OCI-M2 (cell line): ENCODE data around the gene ITM2C.
A peak's percentile ranks its signal among the peaks of the same experiment; 100 is the strongest.

ENCODE experiments used
- DNase-seq: peaks from one replicate; lab custom pipeline; 2025; ENCODE audit not compliant: unreplicated experiment; lab: John Stamatoyannopoulos, UW

ITM2C gene

DNA sequence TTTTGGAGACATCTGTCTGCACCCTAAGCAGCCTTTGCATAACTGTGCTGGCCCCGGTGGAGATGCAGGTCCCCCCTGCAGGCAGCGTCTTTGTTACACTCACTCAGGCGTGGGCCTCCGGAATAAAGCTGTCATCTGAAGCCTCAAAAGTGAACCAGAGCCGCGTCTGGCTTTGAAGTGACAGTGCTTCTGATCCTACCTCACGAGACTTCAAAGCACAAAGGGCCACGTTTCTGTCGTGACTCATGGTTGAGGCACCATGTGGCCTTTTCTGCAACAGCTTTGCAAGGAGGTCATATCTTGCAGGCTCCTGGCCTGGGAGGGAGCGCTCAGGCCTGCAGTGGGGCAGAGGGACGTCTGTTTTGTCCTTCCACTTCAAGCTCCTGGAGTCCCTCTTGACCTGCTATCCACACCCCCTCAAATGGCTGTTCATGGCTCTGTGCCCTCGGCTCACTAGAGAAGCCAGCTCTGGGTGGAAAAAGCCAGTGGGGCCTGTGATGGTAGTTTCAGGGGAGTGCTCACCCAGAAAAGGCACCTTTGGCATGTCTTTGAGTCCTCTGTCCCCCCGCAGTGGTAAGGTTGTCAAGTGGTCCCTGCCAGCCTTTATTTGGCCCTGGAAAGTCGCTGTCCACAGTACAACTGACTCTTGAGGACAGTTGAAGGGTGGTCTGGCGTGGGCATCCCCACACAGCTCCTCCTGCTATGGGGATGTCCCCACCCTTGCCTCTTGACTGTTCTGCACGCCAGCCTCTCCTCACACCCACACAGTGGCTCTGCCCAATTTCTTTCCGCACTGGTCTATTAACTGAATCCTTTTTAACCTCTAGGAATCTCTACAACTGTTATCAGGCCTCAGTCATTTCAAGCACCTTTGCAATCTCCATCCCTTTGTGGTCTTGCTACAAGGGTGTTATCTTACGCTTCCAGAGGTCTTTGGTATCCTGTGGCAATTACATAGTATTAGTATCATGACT is 41.0 kb downstream of the ITM2C start:
- no peak for DNase-seq

DNA sequence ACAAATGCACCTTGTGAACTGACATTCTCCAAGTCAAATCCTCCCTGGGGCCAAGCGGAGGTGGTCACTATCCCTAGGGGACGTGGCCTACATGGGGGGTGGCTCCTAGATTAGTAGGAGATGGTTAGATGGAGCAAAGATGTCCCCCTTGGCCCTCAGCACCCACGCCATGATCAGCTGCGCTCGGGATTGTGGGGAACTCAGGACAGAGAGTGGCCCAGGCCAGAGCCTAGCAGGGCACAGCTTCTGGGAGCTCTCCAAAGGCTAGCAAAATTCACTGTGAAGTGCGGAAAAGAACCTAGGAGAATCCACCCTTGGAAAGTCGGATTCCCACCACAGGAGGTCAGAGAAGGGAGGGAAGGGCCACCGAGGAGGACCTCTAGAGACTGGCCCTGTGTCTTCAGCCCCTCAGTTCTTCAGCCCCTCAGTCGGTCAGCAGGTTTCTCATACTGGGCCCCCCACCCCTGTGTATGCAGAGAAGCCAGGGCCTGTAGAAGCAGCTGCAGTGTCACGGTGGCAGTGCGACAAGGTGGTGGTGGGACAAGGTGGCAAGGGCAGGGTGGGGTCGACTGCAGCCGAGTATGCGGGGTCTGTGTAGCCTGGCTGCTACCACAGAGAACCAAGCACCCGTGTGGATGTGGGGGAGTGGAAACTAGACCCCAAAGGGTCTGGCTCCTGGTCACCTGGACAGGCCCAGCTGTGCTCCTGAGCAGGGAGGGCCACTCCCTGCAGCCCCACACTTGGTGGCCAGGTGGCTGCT is 41.9 kb downstream of the ITM2C start:
- DNase-seq, result no peak

DNA sequence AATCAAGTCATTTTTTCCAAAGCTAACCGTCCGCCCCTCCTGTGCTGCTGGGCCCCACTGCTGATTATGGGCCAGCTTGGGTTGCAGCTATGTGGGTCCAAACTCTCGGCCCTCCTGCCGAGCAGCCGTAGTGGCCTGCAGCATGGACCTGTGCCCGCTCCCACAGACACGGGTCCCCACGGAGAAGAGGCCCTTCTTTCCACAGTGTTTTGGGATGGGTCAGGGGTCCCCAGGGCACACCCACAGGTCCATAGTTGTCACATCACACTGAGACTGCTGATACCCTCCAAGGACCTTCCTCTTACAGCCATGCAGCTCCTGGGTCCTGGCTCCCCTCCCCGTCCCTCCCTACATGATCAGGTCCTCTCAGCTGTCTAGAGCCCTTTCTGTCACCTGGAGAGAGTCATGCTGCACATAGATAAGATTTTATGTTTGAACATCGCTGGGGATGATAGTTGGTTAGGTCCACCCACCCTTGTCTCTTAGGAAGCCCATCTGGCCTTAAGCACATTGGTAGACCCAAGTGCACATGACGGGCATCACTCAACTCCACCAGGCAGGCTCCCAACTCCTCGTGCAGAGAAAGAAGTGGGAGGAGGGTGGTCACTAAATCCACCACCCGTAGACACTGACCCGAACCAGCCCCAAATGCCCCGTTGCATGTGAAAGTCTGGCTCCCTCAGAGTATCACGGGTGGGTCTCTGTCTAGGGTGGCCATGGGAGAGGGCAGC is 42.8 kb downstream of the ITM2C start:
- DNase-seq, result no peak

DNA sequence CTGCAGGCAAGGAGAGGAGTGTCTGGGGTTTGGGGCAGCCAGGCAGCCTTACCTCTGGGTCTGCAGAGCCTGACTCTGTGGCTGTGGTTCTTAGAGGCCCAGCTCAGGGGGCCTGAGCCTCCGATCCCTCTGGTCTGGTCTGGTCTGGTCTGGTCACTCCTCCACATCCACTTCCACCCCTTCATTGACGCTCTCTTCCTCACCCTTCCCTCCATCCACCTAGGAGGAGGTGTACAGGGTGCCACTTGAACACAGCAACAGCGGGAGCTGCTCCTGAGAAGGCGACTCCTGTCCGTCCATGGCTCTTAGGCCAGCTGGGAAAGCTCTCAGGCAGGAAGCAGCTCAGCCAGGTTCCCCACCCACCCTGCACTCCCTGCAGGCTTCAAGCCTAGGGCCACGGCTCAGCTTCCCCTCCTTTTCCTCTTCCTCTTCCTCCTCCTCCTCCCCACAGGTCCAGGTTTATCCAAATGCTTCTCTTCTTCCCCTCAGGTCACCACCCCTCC is 43.4 kb downstream of the ITM2C start:
- DNase-seq, result no peak

DNA sequence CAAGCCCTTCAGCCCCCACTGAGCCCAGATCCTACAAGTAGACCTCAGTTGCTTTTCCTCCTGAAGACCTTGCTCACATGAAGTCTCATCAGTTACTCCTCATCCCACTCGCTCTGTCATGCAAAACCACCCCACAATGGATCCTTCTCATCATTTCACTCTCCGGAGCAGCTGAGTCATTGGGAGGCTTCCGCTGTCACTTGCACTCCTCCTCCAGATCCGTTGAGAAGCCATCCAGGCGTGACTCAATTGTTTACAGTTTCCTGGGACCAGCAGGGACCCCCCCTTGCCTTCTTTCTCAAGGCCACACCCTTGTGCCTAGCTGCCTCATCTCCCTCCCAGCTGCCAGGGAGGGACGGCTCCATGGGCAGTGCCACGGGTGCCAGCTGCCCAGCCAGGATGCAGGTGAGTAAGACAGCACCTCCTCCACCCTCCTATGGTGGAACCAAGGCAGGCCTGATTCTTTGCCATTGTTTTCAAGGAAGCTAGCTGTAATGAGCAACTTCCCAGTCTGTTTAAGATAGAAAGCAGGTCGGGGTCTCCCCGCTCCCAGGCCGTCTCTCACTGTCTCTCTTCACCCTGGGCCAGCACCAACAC is 44.0 kb downstream of the ITM2C start:
- DNase-seq, result peak; percentile 15

DNA sequence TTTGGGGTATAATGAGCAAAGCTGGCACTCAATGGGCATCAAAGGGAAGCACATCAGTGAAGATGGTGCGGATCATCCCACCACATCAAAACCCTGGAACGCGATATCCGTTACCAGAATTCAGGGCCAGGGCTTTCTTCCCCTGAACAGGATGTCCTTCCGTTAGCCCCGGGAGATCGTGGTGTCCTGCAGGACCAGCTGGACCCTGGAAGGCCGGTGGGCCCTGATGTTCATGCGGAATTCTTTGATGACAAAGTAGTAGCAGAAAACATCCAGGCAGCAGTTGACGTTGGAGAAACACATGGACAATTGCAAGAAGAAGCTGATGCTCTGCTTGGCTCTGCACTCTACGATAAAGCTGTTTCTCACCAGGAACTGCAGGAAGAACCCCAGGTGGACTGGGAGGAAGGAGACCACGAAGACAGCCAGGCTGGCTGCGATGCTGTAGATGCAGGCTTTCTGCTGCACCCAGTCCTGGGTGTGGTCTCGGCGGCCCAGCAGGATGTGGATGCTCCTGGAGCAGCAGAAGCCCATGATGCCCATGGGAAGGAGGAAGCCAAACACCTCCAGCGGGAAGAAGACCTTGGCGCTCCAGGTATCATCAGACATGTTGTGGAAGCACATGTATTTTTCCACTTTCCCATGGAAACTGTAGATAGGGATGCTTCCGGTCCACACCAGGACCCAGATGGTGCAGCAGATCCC is 45.3 kb downstream of the ITM2C start:
- no peak for DNase-seq

DNA sequence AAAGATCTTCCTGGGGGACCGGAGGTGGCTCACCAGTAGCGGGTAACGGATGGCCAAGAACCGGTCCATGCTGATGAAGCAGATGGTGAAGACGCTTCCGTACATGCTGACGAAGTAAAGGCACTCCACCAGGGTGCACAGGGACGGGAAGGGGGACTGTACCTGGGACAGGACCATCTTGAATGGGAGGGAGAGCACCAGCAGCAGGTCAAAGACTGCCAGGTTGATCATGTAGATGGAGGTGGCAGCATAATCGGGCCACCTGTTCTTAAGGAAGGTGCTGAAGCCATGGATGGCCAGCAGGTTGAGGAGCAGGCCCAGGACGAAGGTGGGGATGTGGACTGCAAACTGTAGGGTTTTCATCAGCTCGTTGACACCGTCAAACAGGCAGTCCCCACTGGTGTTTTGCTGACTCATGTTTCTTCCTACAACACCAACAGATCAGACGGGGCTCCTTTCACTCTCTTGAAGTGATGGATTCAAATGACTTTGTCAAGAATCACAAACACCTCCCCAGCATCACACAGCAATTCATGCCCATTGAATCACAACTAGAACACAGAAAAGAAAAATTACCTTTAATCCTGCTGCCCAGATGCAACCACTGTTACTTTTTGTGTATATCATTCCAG is 45.9 kb downstream of the ITM2C start:
- no peak for DNase-seq

DNA sequence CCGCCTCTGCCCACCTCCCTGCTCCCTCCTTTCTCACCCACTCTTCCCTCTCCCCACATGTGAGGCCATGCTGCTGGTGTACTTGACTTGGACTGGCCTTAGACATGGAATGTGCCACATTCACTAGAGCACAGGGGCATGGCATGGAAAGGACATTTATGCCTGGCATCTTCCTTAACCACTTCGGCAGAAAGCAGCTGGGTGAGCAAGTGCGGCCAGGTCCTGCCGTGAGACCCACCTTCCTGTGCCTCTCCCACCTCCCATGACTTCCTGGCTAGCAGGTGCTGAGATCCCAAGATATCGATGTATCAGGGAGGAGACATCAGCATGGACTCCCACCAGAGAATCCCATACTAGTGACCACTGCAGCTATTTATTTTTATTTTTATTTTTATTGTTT is 47.3 kb downstream of the ITM2C start:
- no peak for DNase-seq

DNA sequence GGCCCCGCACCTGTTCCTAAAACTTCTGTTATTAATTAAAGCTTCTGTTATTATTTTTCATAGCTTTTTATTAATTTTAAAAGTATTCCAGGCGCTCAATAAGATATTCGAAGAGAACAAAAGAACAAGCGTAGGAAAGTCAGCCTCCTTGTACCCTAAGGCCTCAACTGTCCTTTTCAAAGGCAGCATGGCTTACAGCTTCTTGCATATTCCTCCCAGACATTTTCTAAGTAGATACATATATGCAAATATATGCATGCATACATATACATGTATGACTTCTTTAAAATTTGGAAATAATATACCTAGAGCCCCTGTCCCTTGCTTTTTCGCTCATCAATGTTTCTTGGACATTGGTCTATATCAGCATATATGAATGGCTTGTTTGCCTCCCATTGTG is 48.0 kb downstream of the ITM2C start:
- DNase-seq, result no peak

DNA sequence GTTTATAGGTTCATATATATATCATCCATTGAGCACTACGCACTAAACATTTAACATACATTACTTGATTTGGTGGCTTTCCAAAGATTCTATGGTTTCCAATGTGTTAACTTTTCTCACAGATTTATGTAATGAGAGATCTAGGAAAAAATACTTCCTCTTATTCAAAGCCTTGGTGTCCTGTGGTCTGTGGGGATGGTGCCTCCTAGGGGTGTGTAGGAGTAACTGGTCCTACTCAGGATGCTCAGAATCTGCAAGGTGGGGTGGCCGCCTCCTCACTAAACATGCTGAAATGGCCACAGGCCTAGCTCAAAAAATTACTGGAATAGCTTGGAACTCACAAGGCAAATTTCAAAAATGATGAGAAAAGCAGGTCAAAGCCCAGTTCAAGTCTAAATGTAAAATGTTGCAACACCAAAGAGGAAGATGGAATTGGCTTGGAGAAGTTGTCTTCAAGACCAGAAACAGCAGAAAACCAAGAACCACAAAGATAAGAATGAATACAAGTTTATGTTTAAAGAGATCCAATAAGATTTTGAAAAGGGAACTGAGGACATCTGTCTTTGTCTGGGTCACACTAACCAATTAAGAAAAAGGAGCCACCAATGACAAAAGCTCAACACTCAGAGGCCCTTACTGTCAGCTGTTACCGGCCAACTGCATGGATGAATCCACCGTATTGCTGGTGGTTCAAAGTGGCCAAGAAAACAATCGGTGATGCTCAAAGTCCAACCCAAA is 48.8 kb downstream of the ITM2C start:
- DNase-seq, result no peak

DNA sequence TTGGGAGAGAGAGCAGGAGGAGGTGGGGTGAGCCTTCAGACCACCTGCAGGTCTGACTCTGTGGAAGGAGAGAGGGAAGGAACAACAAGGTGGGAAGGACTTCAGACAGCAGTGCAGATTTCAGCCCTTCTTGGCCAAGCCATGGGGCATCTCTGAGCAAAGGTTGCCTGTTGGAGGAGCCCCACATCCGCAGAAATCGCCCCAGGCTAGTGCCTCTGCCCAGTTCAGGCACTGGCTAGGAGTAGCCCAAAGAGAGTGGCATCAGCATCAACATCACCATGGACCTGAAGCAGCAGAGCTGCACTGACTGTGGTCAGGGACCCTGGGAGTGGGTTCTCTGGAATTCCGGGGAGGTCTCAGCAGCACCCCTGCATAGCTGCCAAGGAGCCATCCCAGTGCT is 50.1 kb downstream of the ITM2C start:
- no peak for DNase-seq

DNA sequence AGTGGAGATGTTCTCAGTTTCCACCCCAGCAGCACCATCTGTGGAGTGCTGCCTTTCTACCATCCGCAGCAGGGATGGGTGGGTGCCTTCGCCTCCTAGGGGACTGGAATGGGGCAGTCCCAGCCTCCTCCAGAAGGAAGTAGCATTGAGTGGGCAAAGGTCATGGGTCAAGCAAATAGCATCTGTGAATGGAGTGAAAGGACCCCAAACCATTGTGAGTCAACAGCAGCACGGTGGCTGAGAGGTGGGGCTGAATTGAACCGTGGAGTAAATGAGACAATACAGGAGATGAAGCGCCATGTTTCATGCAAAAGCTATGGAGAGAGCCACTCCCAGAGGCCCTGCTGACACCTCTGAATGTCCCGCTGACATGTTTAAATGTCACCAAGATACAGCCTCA is 50.6 kb downstream of the ITM2C start:
- no peak for DNase-seq

DNA sequence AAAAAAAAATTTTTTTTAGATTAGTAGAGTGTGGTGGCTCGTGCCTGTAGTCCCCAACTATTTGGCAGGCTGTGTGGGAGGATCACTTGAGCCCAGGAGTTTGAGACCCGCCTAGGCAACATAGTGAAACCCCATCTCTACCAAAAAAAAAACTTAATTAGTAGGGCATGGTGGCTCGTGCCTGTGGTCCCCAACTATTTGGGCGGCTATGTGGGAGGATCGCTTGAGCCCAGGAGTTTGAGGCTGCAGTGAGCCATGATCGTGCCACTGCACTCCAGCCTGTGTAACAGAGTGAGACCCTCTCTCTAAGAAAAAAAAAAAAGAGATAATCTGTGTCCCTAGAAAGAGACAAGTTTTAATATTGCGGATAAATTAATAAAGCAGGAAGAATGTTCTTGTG is 51.5 kb downstream of the ITM2C start:
- DNase-seq, result no peak

DNA sequence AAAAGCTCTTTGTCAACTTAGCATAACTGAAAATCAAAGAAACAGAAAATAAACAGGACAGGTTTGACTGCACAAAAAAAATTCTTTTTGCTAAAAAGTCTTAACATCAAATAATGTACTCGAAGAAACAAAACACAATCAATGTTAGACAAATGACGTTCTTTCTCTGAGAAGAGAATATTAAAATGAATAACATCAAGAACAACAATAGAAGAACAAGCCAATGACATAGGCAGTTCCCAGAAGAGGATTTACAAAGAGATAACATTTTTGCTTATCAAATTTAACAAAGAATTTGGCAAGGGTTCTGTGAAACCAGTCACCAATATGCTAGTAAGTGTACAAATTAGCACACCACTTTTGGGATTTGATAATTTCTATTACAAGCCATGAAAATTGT is 54.5 kb downstream of the ITM2C start:
- no peak for DNase-seq

DNA sequence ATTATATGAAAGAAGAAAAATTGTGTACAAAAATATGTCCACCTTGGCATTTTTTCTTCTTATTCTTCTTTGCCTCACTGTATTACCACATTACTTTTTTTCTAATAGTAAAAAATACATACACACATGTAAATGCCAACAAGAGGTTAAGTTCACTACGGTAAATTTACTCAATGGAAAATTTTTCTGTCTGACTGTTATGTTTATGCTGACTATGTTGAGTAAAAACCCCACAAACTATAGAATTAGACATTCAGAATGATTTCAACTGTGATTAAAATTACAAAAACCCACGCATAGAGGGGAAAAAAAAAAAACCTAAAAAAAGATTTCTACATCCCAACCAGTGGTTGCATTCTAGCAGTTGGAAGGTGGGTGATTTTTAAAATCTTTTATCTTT is 54.9 kb downstream of the ITM2C start:
- no peak for DNase-seq

DNA sequence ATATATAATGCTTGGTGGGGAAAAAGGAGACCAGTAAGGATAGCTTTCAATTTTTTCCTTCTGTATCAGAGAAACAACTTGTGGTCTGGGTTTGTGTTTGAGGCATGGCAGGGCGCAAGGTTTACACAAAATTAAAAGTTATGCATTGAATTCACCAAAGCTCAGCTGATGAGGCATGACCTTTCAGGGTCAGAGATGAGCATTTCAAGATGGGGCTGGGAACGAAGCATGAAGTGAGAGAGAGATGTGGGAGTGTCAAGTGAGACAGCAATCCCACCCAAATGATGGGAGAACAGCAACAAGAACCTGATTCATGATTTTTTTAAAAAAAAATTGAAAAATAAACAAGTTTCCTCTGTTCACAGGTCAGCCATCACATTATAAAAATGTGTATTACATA is 55.4 kb downstream of the ITM2C start:
- no peak for DNase-seq

DNA sequence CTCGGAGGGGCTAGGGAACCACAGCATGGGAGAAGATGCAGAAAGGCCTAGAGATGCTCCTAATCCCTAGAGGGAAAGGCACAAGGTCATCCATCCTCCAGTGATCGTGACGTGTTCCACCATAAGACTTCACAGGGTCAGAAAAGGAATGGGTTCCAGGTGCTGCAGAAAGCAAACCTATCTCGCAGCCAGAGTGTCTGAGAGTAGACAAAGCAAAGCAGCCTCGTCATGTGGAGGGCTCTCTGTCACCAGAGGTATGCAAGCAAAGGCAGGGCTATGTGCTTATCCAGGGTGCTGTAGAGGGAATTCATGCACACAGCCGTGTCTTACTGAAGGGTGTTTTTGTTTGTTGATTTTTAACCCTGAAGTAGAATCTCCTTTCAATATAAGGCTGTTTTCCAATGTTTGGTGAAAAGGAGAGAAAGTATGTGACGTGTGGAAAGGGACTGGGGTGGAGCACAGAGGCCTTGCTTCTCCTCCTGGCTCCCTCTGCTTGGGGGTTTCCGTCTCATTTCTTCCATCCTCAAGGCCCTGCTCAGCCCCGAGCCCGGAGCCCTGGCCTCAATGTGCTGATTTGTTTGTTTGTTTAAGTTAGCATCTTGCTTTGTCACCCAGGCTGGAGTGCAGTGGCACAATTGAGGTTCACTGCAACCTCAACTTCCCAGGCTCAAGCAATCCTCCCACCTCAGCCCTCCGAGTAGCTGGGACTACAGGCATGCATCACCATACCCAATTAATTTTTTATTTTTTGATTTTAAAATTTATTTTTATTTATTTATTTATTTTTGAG is 57.3 kb downstream of the ITM2C start:
- DNase-seq, result no peak

DNA sequence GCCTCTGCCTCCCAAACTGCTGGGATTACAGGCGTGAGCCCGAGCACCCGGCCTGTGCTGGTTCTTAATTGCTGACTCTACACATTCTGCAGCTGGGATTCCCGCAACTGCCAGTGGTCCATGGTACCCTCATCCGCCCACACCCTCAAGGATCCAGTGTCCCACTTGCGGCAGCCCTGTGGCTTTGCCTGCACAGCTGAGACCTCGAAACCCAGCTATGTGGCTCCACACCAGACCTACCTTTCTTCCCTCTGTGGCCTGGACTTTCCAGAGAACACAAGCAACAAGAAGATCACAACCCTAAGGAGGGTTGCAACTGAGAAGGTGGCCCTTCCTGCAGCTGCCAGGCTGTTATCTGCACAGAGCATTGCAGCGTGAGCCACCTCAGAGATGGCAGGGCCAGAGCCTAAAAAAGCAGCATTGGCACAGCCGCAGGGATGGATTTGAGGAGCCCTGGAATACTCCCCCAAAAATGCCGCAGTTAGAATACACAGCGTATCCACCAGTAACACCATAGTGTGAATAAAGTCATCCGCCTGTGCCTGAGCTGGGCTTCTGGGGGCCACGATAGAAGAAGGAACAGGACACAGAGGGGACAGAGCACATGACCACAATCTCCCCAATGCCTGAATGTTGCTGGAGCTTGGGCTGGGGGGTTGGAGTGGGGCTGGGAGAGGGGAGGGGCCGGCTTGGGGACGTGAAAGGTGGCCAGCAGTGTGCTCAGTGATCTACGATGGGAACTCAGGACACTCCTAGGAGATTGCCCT is 58.4 kb downstream of the ITM2C start:
- no peak for DNase-seq
